A549 treated with Mapracorat at 1 μM for 4 hours (cell line): ENCODE data around the gene CUEDC1. TPM values are rescaled to one million over a fixed set of nuclear protein-coding genes. Genes with fewer than 3 reads are reported as not detected.

Source experiments
- total RNA-seq: library from RNA; stranded (reverse); fragments of 200-300 nt; extraction: Qiagen RNA extraction; gene quantifications from 5 replicates; pipeline ENCODE4 v1.2.3, GENCODE V29; 2022

Gene CUEDC1
- 46.2 to 62.6 TPM (median 54.2 TPM) in 5 replicates for total RNA-seq

GRCh38 chr17:57955183-57955931 is at the start of gene CUEDC1:
Gene CUEDC1, minus strand, starts transcription at chr17:57955412. Its CDS starts 69,848 bp downstream, at chr17:57885564.

GRCh38 chr17:57987581-57988300 is 32.5 kb upstream of the CUEDC1 start, which contains the start of gene VEZF1:
Gene VEZF1, minus strand, starts transcription at chr17:57988254. Its CDS starts 143 bp downstream, at chr17:57988111.

GRCh38 chr17:57849874-57850754 is 105.1 kb downstream of the CUEDC1 start, which contains the start of gene MRPS23:
Gene MRPS23, minus strand, starts transcription at chr17:57850044. Its CDS starts 34 bp downstream, at chr17:57850010.

Other genes starting within 250 kb of the CUEDC1 start
- not detected in 5 replicates for gene CCDC182, start 210.1 kb downstream of the CUEDC1 start, total RNA-seq
- gene MRPS23, start 105.4 kb downstream of the CUEDC1 start, total RNA-seq: 163 to 240 TPM (median 179 TPM) in 5 replicates
- gene VEZF1, start 32.8 kb upstream of the CUEDC1 start, total RNA-seq: 39.4 to 49.6 TPM (median 46.9 TPM) in 5 replicates
- 242 to 251 TPM (median 243 TPM) in 5 replicates for gene SRSF1, start 51.8 kb upstream of the CUEDC1 start, total RNA-seq
- gene DYNLL2, start 128.0 kb upstream of the CUEDC1 start, total RNA-seq: 18.2 to 24.3 TPM (median 23.3 TPM) in 5 replicates
- not detected in 5 replicates for gene OR4D1, start 193.0 kb upstream of the CUEDC1 start, total RNA-seq
- gene OR4D2, start 211.6 kb upstream of the CUEDC1 start, total RNA-seq: not detected in 5 replicates
- not detected in 5 replicates for gene EPX, start 237.3 kb upstream of the CUEDC1 start, total RNA-seq